GM21619 (cell line): ENCODE data around the gene STAU1.
"Not testable (repeated sequence)": the region's sequence is repeated elsewhere in the genome, so short reads cannot be mapped to it uniquely, and the experiment has no call there.

Source experiments
- ATAC-seq: cut with Tn5 transposase; IDR thresholded peaks from one replicate; pipeline ENCODE4 v1.9.1; 2021; ENCODE audit not compliant: unreplicated experiment

The STAU1 gene

GRCh38 chr20:49187851-49188641, at the start of gene STAU1:
STAU1 (minus strand) TSS chr20:49188334; CDS start chr20:49166201, 22,133 bp downstream.
- peak; percentile 88 for ATAC-seq

DNA sequence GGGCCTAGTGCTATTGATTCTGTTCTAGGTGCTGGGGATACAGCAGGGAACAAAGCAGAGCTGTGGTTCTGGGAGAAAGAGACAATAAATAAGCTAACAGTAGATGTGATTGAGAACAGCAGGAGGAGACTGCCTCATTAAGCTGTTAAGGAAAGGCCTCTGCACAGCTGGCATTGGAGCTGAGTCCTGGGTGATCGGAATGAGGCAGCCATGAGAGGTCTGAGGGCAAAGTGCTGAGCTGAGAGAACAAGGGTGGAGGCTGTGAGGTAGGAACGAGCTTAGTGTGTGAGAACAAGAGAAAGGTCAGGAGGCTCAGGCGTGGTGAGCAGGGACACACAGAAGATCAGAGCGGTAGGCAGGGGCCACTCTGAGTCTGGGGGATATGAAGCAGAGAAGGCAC, 49.4 kb upstream of the STAU1 start:
- ATAC-seq: no peak

DNA sequence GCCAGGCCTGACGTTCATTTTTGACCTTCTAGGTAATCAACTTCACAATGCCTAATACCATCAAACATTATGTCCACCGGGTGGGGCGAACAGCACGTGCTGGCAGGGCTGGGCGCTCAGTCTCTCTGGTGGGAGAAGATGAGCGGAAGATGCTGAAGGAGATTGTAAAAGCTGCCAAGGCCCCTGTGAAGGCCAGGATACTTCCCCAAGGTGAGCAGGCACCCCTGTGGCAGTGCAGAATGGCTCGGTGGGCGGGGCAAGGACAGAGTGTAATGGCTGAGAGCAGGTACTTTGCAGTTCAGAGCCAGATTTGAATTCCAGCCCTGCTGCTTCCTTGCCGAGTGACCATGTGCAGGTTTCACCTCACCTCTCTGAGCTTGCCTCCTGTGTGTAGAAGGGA, 48.2 kb upstream of the STAU1 start:
- ATAC-seq: no peak

DNA sequence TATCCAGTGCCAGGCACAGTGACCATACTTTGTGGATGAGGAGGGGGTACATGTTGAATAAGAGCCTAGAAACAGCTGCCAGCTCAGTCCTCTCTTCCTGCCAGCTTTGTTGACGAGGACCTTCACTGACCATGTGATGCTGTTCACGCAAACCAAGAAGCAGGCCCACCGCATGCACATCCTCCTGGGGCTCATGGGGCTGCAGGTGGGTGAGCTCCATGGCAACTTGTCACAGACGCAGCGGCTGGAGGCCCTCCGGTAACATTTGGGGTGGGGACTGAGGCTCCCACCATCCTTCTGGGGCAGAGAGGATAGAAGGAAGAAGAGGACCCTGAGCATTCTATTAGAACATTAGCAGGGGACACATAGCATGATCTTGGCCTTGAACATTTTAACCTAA, 46.7 kb upstream of the STAU1 start:
- ATAC-seq: no peak

GRCh38 chr20:49233226-49233625, 45.1 kb upstream of the STAU1 start:
- ATAC-seq: no peak

DNA sequence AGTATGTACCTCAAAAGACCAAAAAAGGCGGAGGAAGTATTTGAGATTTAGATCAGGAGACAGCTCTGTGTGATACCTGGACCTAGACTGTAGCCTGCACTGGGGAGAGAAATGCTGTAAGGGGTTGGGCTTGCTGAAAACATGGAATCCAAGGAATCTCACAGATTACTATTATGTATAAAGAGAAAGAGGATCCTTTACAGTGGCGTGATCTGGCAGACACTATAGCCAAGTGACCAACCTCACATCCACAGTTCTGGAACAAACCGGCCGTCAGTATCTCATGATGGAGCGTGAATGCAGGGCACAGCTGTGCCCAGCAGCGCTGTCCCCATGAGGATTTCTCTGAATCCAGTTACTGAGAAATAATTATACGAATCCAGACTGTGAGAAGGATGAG, 43.3 kb upstream of the STAU1 start:
- ATAC-seq: no peak

GRCh38 chr20:49230561-49231133, 42.5 kb upstream of the STAU1 start:
- no peak for ATAC-seq

DNA sequence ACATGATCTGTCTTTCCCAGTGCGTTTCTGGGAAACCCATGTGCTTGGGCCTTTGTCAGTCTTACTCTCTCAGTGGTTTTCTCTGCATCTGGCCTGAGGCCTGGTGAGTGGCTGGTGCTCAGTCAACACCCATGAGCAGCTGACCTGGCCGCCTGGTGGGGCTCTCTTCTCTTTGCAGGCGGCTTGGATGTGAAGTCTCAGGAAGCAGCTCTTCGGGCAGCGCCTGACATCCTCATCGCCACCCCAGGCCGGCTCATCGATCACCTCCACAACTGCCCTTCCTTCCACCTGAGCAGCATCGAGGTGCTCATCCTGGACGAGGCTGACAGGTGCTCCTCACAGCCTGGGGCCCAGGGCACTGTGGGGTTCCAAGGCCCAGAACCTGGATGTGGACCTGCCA, 41.9 kb upstream of the STAU1 start:
- no peak for ATAC-seq

GRCh38 chr20:49229381-49229780, 41.2 kb upstream of the STAU1 start:
- ATAC-seq: no peak

DNA sequence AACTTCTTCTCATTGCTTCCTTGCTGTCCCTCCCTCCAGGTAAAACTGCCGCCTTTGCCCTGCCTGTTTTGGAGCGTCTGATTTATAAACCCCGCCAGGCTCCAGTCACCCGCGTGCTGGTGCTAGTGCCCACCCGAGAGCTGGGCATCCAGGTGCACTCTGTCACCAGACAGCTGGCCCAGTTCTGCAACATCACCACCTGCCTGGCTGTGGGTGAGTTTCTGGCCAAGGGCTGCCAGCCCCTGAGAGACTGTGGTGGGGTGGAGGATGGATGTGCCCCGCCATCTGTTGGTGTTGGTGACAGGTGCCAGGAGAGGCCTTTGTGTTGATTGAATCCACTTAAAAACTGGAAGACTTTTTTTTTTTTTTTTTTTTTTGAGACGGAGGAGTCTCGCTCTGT, 40.5 kb upstream of the STAU1 start:
- ATAC-seq: no peak

GRCh38 chr20:49225896-49226295, 37.8 kb upstream of the STAU1 start:
- ATAC-seq: no peak

DNA sequence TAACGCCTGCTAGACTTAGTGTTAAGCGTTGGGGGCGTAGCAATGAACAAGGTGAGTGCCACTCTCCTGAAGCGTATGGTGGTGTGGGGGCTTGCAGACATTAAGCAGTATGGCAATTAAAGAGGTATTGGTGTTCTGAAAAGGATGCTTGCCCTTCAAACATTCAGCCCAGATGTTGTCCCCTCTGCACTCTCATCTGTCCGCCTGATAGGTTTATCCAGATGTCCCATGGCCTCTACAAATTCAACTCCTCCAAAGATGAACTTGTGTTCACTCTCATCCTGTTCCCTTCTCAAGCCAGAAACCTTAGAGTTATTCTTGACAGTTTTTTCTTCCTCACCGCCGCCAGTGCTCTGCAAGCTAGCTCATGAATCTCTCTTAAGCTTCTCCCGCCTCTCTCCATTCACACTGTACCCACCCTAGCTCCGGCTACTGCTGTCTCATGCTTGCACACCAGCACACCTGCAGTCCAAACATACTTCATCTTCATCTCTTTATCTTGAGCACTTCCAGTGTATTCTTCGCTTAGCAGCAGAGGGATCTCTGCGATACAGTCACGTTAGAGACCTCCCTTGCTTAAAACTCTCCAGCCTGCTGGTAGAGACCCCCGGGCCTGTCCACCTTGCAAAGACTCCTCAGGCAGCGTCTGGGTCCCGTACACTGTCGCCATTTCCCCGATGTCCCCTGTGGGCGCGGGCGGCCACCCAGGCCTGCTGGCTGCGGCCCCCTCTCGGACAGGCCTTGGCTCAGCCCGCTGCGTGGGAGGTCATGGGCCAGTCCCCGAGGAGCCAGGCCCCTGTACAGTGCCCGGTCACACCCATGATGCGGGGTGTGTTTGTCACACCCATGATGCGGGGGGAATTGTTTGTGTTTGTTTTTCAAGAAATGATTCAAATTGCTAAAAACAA, 32.0 kb upstream of the STAU1 start:
- ATAC-seq: no peak

DNA sequence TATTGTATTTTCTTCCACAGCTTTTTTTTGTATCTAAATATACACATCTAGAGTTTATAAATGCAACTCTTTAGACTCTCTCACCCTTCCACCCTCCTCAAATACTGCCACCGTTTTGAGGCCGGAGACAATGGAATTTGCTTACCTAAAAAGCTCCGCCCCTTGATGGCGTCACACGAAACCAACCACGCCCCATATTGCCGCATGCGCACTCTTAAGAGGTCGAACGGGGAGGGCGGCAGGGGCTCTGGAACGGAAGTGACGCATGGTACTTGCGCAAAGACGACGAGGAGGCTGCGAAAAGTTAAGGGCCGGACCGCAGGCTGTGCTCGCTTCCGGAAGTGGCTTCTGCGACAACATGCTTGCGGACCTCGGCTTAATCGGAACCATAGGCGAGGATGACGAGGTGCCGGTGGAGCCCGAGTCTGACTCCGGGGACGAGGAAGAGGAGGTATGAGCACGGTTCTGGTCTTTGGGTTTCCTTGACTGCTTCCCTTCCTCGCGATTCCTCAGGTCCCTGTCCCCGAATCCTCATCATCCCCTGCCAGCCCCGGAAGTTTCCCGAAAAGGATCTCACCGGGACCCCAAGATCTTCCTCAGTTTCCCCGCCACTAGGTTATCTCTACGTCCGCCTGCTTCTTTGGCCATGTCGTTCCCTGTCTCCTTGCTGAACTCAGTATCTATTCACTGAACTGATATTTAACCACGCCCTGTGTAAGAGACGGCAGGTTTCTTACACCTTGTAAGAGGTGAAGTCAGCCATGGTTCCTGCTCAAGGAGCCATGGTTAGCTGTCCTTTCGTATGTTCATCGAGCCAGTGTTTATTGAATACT, 31.2 kb upstream of the STAU1 start, which contains the start of gene DDX27:
TSS of gene DDX27 (plus strand) at position 326 of the 833 bp plus-strand sequence. CDS start at position 359, 33 bp downstream.
- ATAC-seq: peak; percentile 85

DNA sequence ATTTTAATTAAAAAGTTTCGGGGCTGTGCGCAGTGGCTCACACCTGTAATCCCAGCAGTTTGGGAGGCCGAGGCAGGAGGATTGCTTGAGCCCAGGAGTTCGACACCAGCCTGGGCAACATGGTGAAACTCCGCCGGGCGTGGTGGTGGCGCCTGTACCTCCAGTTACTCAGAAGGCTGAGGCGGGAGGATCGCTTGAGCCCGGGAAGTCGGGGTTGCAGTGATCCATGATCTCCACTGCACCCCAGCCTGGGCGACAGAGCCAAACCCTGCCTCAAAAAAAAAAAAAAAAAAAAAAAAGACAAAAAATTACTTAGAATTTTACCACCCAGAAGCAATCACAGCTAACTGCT, 30.6 kb upstream of the STAU1 start:
- ATAC-seq: not testable (repeated sequence)

- ATAC-seq: no peak
These were observed 29.0 kb upstream of the STAU1 start for GRCh38 chr20:49216991-49217578.

- no peak for ATAC-seq
These were observed 27.1 kb upstream of the STAU1 start for GRCh38 chr20:49215232-49215631.

DNA sequence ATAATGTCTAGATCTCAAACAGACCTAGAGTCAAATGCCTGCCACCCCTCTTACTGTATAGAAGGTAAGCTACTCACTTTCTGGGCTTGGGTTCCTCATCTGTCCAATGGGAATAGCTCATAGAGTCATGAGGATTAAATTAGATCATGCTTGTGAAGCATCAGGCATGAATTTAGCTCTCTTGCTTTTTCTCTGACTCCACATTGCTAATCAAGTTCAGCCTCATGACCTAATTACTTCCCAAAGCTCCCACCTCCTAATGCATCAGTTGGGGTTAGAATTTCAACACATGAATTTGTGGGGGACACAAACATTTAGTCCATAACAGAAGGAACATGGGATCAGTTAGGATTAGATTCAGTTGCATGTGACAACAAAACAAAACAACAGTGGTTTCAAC, 26.4 kb upstream of the STAU1 start:
- ATAC-seq: no peak

DNA sequence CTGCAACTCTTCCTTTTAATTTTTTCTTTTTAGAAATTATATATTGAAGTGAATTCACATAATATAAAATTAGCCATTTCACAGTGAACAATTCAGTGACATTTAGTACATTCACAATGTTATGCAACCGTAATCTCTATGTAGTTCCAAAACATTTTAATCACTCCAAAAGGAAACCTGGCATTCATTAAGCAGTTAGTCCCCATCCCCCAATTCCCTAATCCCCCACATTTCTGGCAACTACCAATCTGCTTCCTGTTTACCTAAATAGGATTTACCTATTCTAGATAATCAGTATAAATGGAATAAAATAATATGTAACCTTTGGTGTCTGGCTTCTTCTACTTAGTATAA, 22.6 kb upstream of the STAU1 start:
- no peak for ATAC-seq

DNA sequence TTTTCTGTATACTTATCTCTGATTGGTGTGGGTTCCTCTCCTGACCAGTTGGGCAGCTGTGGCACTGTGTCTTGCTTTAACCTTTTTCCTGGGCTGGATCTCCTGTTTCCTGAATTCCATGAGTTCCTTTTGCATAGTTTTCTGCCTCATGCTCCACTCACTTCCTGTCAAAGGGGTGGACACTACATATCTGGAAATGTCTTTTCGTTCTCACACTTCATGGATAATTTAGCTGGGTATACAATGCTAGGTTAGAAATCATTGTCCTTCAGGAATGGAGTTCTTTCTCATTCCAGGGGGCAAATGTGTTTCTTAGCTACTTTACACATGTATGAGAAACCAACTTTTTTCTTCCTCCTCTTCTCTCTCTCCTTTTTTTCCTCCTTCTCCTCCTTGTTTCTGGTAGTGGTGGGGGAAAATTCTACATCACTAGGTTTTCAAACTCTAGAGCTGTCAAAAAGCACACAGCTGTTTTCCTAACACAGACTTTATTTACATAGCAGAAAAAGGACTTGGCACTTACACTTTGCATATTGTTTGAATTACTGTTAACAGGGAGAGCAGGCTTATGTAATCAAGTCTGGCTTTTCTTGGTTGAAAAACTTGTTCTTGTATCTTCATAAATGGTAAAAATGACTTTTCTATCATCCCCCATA, 22.1 kb upstream of the STAU1 start:
- no peak for ATAC-seq

- ATAC-seq: no peak
These were observed 18.9 kb upstream of the STAU1 start for GRCh38 chr20:49207076-49207475.
